Osteoblast (primary cell): Measurements from ENCODE around the gene HTRA3. TPM values are rescaled to one million over a fixed set of nuclear protein-coding genes. Genes with fewer than 3 reads are reported as not detected.

Experiments used
- DNase-seq: peaks from one replicate; pipeline ENCODE4 v3.0.0; 2011; ENCODE audit warnings: low spot score, mixed read lengths; ENCODE audit not compliant: insufficient read length; ENCODE audit errors: missing footprints
- H2AFZ ChIP-seq: 2 replicates; pipeline ENCODE4 v1.6.0; 2011; ENCODE audit warnings: mild to moderate bottlenecking, low read length
- H3K27ac ChIP-seq: 2 replicates; pipeline ENCODE4 v1.5.1; 2011; ENCODE audit warnings: mild to moderate bottlenecking, low read depth, low read length, moderate library complexity
- H3K27me3 ChIP-seq: 2 replicates; pipeline ENCODE4 v1.6.0; 2012; ENCODE audit warnings: mild to moderate bottlenecking, control low read depth, inconsistent platforms, low read length, moderate library complexity; ENCODE audit not compliant: insufficient read depth
- H3K36me3 ChIP-seq: 2 replicates; pipeline ENCODE4 v1.5.1; 2011; ENCODE audit warnings: mild to moderate bottlenecking, low read length, control low read depth, moderate library complexity; ENCODE audit not compliant: insufficient read depth
- H3K4me1 ChIP-seq: 2 replicates; pipeline ENCODE4 v1.5.1; 2011; ENCODE audit warnings: mild to moderate bottlenecking, low read length, control low read depth, moderate library complexity; ENCODE audit not compliant: insufficient read depth
- H3K4me2 ChIP-seq: 2 replicates; pipeline ENCODE4 v1.6.0; 2011; ENCODE audit warnings: mild to moderate bottlenecking, low read length; ENCODE audit not compliant: insufficient read depth
- H3K4me3 ChIP-seq: fragments of 200-600 bp; sonication (generic); 3 replicates; pipeline ENCODE4 v1.5.1; 2012; ENCODE audit warnings: mild to moderate bottlenecking, low read length, inconsistent platforms; ENCODE audit not compliant: insufficient read depth
- H3K79me2 ChIP-seq: 2 replicates; pipeline ENCODE4 v1.6.0; 2012; ENCODE audit warnings: mild to moderate bottlenecking, low read length, control low read depth, inconsistent platforms; ENCODE audit not compliant: insufficient read depth
- H3K9me3 ChIP-seq: 2 replicates; pipeline ENCODE4 v1.5.1; 2011; ENCODE audit warnings: low read depth, low read length, control low read depth
- H4K20me1 ChIP-seq: 2 replicates; pipeline ENCODE4 v1.6.0; 2012; ENCODE audit warnings: mild to moderate bottlenecking, low read length, control low read depth; ENCODE audit not compliant: insufficient read depth
- CTCF ChIP-seq: IDR thresholded peaks from 2 replicates; pipeline ENCODE4 v1.5.1; 2011; ENCODE audit warnings: mild to moderate bottlenecking, low read depth, low read length, moderate library complexity; ENCODE audit errors: extremely low read depth
- total RNA-seq: library from RNA; depleted of rRNA; stranded (reverse); fragments of >200 nt; gene quantifications from 2 replicates; pipeline ENCODE4 v1.2.3, GENCODE V29; 2012

The HTRA3 gene
- total RNA-seq, 1 donor = 4.0 TPM

GRCh38 chr4:8258552-8259212 lies 10.9 kb upstream of the HTRA3 start:
- no peaks in the 10 kb centered on the region for H3K79me2 ChIP-seq
- H3K36me3 ChIP-seq = no peaks in the 10 kb centered on the region
- no peak for TF ChIP-seq CTCF
- H3K27ac ChIP-seq = no peak overlapping the region
- no peak overlapping the region for H3K4me3 ChIP-seq
- H2AFZ ChIP-seq = no peak overlapping the region
- no peak for DNase-seq
- H4K20me1 ChIP-seq = no peaks in the 10 kb centered on the region
- peaks cover 8% of the 10 kb centered on the region for H3K4me1 ChIP-seq
- no peaks in the 10 kb centered on the region for H3K9me3 ChIP-seq
- no peak overlapping the region for H3K4me2 ChIP-seq
- H3K27me3 ChIP-seq = no peaks in the 10 kb centered on the region

- no peaks in the 10 kb centered on the region for H3K9me3 ChIP-seq
- H3K27me3 ChIP-seq = no peaks in the 10 kb centered on the region
- no peaks in the 10 kb centered on the region for H4K20me1 ChIP-seq
- H2AFZ ChIP-seq = no peak overlapping the region
- no peaks in the 10 kb centered on the region for H3K79me2 ChIP-seq
- H3K4me3 ChIP-seq = no peak overlapping the region
- no peak for TF ChIP-seq CTCF
- peaks cover 8% of the 10 kb centered on the region for H3K4me1 ChIP-seq
- H3K4me2 ChIP-seq = no peak overlapping the region
- DNase-seq = no peak
- no peak overlapping the region for H3K27ac ChIP-seq
- no peaks in the 10 kb centered on the region for H3K36me3 ChIP-seq
Observed at GRCh38 chr4:8259743-8260430, 9.7 kb upstream of the HTRA3 start.

GRCh38 chr4:8260656-8261111 lies 8.9 kb upstream of the HTRA3 start:
- no peak for TF ChIP-seq CTCF
- H3K4me1 ChIP-seq = peaks cover 8% of the 10 kb centered on the region
- H3K27me3 ChIP-seq = no peaks in the 10 kb centered on the region
- no peaks in the 10 kb centered on the region for H3K79me2 ChIP-seq
- no peaks in the 10 kb centered on the region for H4K20me1 ChIP-seq
- H2AFZ ChIP-seq = no peak overlapping the region
- H3K4me3 ChIP-seq = no peak overlapping the region
- H3K9me3 ChIP-seq = no peaks in the 10 kb centered on the region
- H3K36me3 ChIP-seq = no peaks in the 10 kb centered on the region
- DNase-seq = peak; percentile 92
- H3K27ac ChIP-seq = no peak overlapping the region
- no peak overlapping the region for H3K4me2 ChIP-seq

GRCh38 chr4:8261851-8262535 lies 7.6 kb upstream of the HTRA3 start:
- Histone ChIP-seq H3K36me3 (no peaks in the 10 kb centered on the region), H3K4me3 (no peak overlapping the region), H3K27me3 (no peaks in the 10 kb centered on the region), H3K4me1 (peaks cover 8% of the 10 kb centered on the region), H3K4me2 (no peak overlapping the region), H2AFZ (peak overlapping the region; percentile 57), H3K27ac (no peak overlapping the region), H4K20me1 (no peaks in the 10 kb centered on the region), H3K9me3 (no peaks in the 10 kb centered on the region), H3K79me2 (no peaks in the 10 kb centered on the region)
- TF ChIP-seq CTCF = no peak
- peak; percentile 97 for DNase-seq
